Measurements from ENCODE around the gene IMPA2.

The IMPA2 gene

DNA sequence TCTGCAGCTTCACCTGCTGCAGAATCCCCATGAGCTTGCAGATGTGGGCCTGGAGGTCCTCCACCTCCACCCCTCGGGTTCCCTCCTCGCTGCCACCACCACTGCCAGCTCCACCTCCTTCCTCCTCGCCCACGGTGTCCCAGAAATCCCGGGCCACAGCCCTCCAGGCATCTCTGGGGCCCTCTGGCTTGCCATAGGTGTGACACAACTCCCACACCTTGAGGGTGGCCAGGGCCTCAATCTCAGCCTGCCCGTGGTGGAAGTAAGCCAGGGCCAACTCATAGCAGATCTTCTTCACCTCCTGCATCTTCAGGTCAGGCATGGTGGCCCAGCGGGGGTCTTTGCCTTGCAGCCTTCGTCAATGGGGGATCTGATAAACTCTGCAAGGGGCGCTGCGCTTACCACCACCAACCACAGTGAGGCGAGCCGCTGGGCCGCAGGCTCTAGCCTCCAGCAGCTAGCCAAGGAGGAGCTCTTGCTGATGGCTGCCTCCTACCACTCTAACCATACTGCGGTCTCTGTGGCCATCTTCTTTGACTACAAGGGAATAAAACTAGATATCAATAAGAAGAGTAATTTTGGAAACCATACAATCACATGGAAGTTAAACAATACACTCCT is 76.2 kb downstream of the IMPA2 start:
- Histone ChIP-seq H3K4me2 (ENCODE audit: low read depth, low read length, poor library complexity, severe bottlenecking) (no peak overlapping the region), H3K79me2 (ENCODE audit: insufficient read depth, low read length) (no peaks in the 10 kb centered on the region), H4K20me1 (ENCODE audit: insufficient read depth, low read length, poor library complexity, severe bottlenecking) (no peaks in the 10 kb centered on the region), H3K4me1 (ENCODE audit: insufficient read depth, low read length, poor library complexity, severe bottlenecking) (no peaks in the 10 kb centered on the region), H3K4me3 (ENCODE audit: low read length, poor library complexity, severe bottlenecking) (no peak overlapping the region), H3K9ac (ENCODE audit: low read depth, low read length, poor library complexity, severe bottlenecking) (no peak overlapping the region), H3K27me3 (ENCODE audit: insufficient read depth, low read length, poor library complexity, severe bottlenecking) (no peaks in the 10 kb centered on the region), H3K9me2 (replicated peaks; ENCODE audit: low read depth, low read length) (no peaks in the 10 kb centered on the region), H3F3A (ENCODE audit: low read depth) (no peaks in the 10 kb centered on the region), H3K9me3 (ENCODE audit: insufficient read depth, low read depth, low read length) (no peaks in the 10 kb centered on the region), H3K36me3 (ENCODE audit: insufficient read depth, low read length) (no peaks in the 10 kb centered on the region), H2AFZ (ENCODE audit: low read length) (no peak overlapping the region)
- TF ChIP-seq, protein P1, sequence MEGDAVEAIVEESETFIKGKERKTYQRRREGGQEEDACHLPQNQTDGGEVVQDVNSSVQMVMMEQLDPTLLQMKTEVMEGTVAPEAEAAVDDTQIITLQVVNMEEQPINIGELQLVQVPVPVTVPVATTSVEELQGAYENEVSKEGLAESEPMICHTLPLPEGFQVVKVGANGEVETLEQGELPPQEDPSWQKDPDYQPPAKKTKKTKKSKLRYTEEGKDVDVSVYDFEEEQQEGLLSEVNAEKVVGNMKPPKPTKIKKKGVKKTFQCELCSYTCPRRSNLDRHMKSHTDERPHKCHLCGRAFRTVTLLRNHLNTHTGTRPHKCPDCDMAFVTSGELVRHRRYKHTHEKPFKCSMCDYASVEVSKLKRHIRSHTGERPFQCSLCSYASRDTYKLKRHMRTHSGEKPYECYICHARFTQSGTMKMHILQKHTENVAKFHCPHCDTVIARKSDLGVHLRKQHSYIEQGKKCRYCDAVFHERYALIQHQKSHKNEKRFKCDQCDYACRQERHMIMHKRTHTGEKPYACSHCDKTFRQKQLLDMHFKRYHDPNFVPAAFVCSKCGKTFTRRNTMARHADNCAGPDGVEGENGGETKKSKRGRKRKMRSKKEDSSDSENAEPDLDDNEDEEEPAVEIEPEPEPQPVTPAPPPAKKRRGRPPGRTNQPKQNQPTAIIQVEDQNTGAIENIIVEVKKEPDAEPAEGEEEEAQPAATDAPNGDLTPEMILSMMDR (conservative IDR thresholded peaks at IDR 0.05; ENCODE audit: low read length) = peak; percentile 38
- no peak for TF ChIP-seq EZH2phosphoT487 (IDR thresholded peaks at IDR 0.05; ENCODE audit: borderline replicate concordance)

DNA sequence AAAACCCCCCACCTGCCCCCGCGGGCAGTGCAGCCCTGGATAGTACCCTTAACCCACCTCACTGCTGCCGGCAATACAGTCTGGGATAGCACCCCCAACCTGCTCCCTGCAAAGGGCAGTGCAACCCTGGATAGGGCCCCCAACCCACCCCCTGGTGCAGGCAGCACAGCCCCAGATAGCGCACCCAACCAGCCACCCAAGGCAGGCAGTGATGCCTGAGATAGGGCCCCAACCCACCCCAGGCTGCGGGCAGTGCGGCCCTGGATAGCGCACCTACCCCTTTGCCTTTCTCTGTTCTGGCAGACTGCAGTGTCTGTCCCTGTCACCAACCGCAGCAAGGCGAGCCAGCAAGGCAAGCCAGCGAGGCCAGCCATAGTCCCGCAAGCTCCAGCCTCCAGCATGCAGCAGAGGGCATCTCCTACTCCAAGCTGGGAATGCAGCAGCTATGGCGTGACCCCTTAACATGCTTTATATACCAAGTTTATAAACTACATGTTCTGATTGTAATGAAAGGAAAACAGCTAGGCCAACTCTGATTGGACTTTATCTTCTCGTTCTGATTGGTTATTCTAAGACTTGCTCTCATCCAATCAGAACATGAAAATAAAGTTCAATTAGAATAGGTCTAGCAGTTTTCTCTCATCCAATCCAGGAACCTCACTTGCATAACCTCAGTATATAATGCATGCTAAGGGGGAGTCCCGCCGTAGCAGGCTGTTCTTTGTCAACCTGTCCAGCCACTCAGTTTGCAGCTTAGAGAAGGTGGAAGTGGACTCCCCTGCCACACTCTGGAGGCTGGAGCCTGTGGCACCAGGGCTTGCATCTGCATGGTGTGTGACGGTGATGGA is 78.3 kb downstream of the IMPA2 start:
- H3K4me2 ChIP-seq (ENCODE audit: low read depth, low read length, poor library complexity, severe bottlenecking) = no peak overlapping the region
- no peaks in the 10 kb centered on the region for H3K9me3 ChIP-seq (ENCODE audit: insufficient read depth, low read depth, low read length)
- no peaks in the 10 kb centered on the region for H3K79me2 ChIP-seq (ENCODE audit: insufficient read depth, low read length)
- no peaks in the 10 kb centered on the region for H4K20me1 ChIP-seq (ENCODE audit: insufficient read depth, low read length, poor library complexity, severe bottlenecking)
- no peaks in the 10 kb centered on the region for H3K36me3 ChIP-seq (ENCODE audit: insufficient read depth, low read length)
- no peaks in the 10 kb centered on the region for H3K4me1 ChIP-seq (ENCODE audit: insufficient read depth, low read length, poor library complexity, severe bottlenecking)
- no peaks in the 10 kb centered on the region for H3F3A ChIP-seq (ENCODE audit: low read depth)
- H3K9ac ChIP-seq (ENCODE audit: low read depth, low read length, poor library complexity, severe bottlenecking) = no peak overlapping the region
- no peak for TF ChIP-seq EZH2phosphoT487 (IDR thresholded peaks at IDR 0.05; ENCODE audit: borderline replicate concordance)
- TF ChIP-seq, protein P1 (conservative IDR thresholded peaks at IDR 0.05; ENCODE audit: low read length) = no peak
- no peak overlapping the region for H2AFZ ChIP-seq (ENCODE audit: low read length)
- H3K27me3 ChIP-seq (ENCODE audit: insufficient read depth, low read length, poor library complexity, severe bottlenecking) = no peaks in the 10 kb centered on the region
- H3K9me2 ChIP-seq (replicated peaks; ENCODE audit: low read depth, low read length) = no peaks in the 10 kb centered on the region
- H3K4me3 ChIP-seq (ENCODE audit: low read length, poor library complexity, severe bottlenecking) = no peak overlapping the region

DNA sequence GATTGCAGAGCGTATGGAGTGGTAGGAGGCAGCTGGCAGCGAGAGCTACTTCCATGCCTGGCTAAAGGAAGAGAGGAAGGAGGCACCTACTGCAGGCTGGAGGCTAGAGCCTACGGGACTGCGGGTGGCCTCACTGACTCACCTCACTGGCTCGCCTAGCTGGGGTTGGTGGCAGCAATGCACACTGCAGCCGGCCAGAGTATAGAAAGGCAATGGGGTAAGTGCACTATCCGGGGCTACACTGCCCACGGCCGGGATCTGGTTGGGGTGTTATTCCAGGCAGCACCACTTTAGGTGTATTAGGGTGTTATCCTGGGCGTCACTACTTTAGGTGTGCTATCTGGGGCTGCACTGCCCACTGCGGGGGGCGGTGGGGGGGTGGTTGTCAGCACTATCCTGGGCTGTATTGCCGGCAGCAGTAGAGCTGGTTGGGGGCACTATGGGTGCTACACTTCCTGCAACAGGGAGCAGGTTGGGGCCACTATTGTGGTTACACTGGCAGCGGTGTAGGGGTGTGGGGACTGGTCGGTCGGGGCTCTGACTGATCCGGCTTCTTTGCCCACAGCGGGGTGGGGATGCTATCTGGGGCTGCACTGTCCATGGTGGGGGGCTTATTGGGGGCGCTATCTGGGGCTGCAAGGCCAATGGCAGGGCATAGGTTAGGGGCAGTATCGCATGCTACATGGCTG is 79.0 kb downstream of the IMPA2 start:
- no peaks in the 10 kb centered on the region for H3K79me2 ChIP-seq (ENCODE audit: insufficient read depth, low read length)
- H3K36me3 ChIP-seq (ENCODE audit: insufficient read depth, low read length) = no peaks in the 10 kb centered on the region
- no peaks in the 10 kb centered on the region for H4K20me1 ChIP-seq (ENCODE audit: insufficient read depth, low read length, poor library complexity, severe bottlenecking)
- H3K9me3 ChIP-seq (ENCODE audit: insufficient read depth, low read depth, low read length) = no peaks in the 10 kb centered on the region
- H3K4me1 ChIP-seq (ENCODE audit: insufficient read depth, low read length, poor library complexity, severe bottlenecking) = no peaks in the 10 kb centered on the region
- H3K9ac ChIP-seq (ENCODE audit: low read depth, low read length, poor library complexity, severe bottlenecking) = no peak overlapping the region
- no peak overlapping the region for H3K4me2 ChIP-seq (ENCODE audit: low read depth, low read length, poor library complexity, severe bottlenecking)
- TF ChIP-seq, protein P1 (conservative IDR thresholded peaks at IDR 0.05; ENCODE audit: low read length) = no peak
- TF ChIP-seq EZH2phosphoT487 (IDR thresholded peaks at IDR 0.05; ENCODE audit: borderline replicate concordance) = no peak
- H3K27me3 ChIP-seq (ENCODE audit: insufficient read depth, low read length, poor library complexity, severe bottlenecking) = no peaks in the 10 kb centered on the region
- no peak overlapping the region for H2AFZ ChIP-seq (ENCODE audit: low read length)
- H3K4me3 ChIP-seq (ENCODE audit: low read length, poor library complexity, severe bottlenecking) = no peak overlapping the region
- H3K9me2 ChIP-seq (replicated peaks; ENCODE audit: low read depth, low read length) = no peaks in the 10 kb centered on the region
- H3F3A ChIP-seq (ENCODE audit: low read depth) = no peaks in the 10 kb centered on the region
